ENCODE data around the gene ATP8B2. TPM values are rescaled to one million over a fixed set of nuclear protein-coding genes. Genes with fewer than 3 reads are reported as not detected.

Gene ATP8B2
- total RNA-seq, 1 donor from 2014 or later: 125 TPM

- intact Hi-C loops (cut with micrococcal nuclease): loop anchor here (1.0 to 5.0 kb wide), 5 partner anchors 9 to 654 kb away; partner anchors contain the start of genes ILF2, UBAP2L and UBE2Q1
Measured at GRCh38 chr1:154325583-154326545, 539 bp downstream of the ATP8B2 start.

- intact Hi-C loops (cut with micrococcal nuclease): loop anchor here (1.0 to 5.0 kb wide), 4 partner anchors 8 to 655 kb away; partner anchors contain the start of genes ILF2 and UBE2Q1
Measured at GRCh38 chr1:154326546-154327465, 1.5 kb downstream of the ATP8B2 start.

GRCh38 chr1:154327466-154328317 lies 2.4 kb downstream of the ATP8B2 start:
- intact Hi-C loops (cut with micrococcal nuclease): loop anchor here (1.0 to 5.0 kb wide), 5 partner anchors 15 to 655 kb away; partner anchors contain the start of genes HAX1, ILF2 and UBE2Q1

- intact Hi-C loops (cut with micrococcal nuclease): loop anchor here (1.0 to 5.0 kb wide), 4 partner anchors 56 to 656 kb away; partner anchors contain the start of genes HAX1, ILF2 and UBE2Q1
Measured at GRCh38 chr1:154328318-154329151, 3.2 kb downstream of the ATP8B2 start.

- intact Hi-C loops (cut with micrococcal nuclease): loop anchor here (2.0 to 5.0 kb wide), 3 partner anchors 146 to 657 kb away; partner anchors contain the start of genes ILF2 and UBE2Q1
Measured at GRCh38 chr1:154329152-154329521, 3.8 kb downstream of the ATP8B2 start.

- intact Hi-C loops (cut with micrococcal nuclease): loop anchor here (2.0 to 5.0 kb wide), 3 partner anchors 147 to 657 kb away; partner anchors contain the start of genes ILF2 and UBE2Q1
Measured at GRCh38 chr1:154329551-154330131, 4.3 kb downstream of the ATP8B2 start.

GRCh38 chr1:154330669-154331068 lies 5.3 kb downstream of the ATP8B2 start:
- intact Hi-C loops (cut with micrococcal nuclease): no loop called here

- intact Hi-C loops (cut with micrococcal nuclease): loop anchor here (1.0 to 2.0 kb wide), 2 partner anchors 8 to 62 kb away; partner anchors contain the start of gene HAX1
Measured at GRCh38 chr1:154334079-154335024, 9.0 kb downstream of the ATP8B2 start.

GRCh38 chr1:154335025-154335714 lies 9.8 kb downstream of the ATP8B2 start:
- intact Hi-C loops (cut with micrococcal nuclease): loop anchor here (1.0 to 2.0 kb wide), 2 partner anchors 9 to 62 kb away; partner anchors contain the start of gene HAX1

GRCh38 chr1:154337253-154337894 lies 12.0 kb downstream of the ATP8B2 start:
- intact Hi-C loops (cut with micrococcal nuclease): no loop called here

- intact Hi-C loops (cut with micrococcal nuclease): no loop called here
Measured at GRCh38 chr1:154338875-154339274, 13.6 kb downstream of the ATP8B2 start.

GRCh38 chr1:154341366-154341765 lies 16.0 kb downstream of the ATP8B2 start:
- intact Hi-C loops (cut with micrococcal nuclease): loop anchor here (10.0 kb wide), 1 partner anchor 347 kb away; the partner anchor contains the start of gene RPS27

- intact Hi-C loops (cut with micrococcal nuclease): loop anchor here (2.0 to 10.0 kb wide), 2 partner anchors 15 to 347 kb away; partner anchors contain the start of gene RPS27
Measured at GRCh38 chr1:154342132-154342531, 16.8 kb downstream of the ATP8B2 start.

- intact Hi-C loops (cut with micrococcal nuclease): loop anchor here (1.0 to 10.0 kb wide), 3 partner anchors 16 to 348 kb away; partner anchors contain the start of genes HAX1 and RPS27
Measured at GRCh38 chr1:154342836-154343472, 17.6 kb downstream of the ATP8B2 start.

GRCh38 chr1:154344977-154345837 lies 19.9 kb downstream of the ATP8B2 start:
- intact Hi-C loops (cut with micrococcal nuclease): loop anchor here (10.0 kb wide), 1 partner anchor 350 kb away; the partner anchor contains the start of gene RPS27

All from T-helper 2 cell treated with Interferon-gamma antibody and Interleukin-4, amounts not matched to agents 100 ng/mL and 5 ng/mL, for 36 hours (primary cell).